Measurements from ENCODE around the gene VSX2. TPM values are rescaled to one million over a fixed set of nuclear protein-coding genes. Genes with fewer than 3 reads are reported as not detected.

Gene VSX2
- total RNA-seq (2022; extraction: Qiagen RNA extraction; ENCODE audit: low read depth) = not detected in 5 replicates

GRCh38 chr14:74238974-74239847 lies at the start of gene VSX2:
TSS of gene VSX2 (plus strand) at chr14:74239449. CDS start at chr14:74239562, 113 bp downstream.

GRCh38 chr14:74302634-74303569 lies 63.7 kb downstream of the VSX2 start, which contains the start of gene ABCD4:
TSS of gene ABCD4 (minus strand) at chr14:74302934. CDS start at chr14:74302912, 22 bp downstream.

Other genes with a start within 250 kb of the VSX2 start
- gene ENTPD5, start 220.2 kb upstream of the VSX2 start, total RNA-seq (2022; extraction: Qiagen RNA extraction; ENCODE audit: low read depth) = 5.7 to 7.6 TPM (median 6.5 TPM) in 5 replicates
- 2.9 to 5.3 TPM (median 3.7 TPM) in 5 replicates for gene BBOF1, start 220.1 kb upstream of the VSX2 start, total RNA-seq (2022; extraction: Qiagen RNA extraction; ENCODE audit: low read depth)
- gene ALDH6A1, start 155.0 kb upstream of the VSX2 start, total RNA-seq (2022; extraction: Qiagen RNA extraction; ENCODE audit: low read depth) = 2.3 to 2.9 TPM (median 2.5 TPM) in 5 replicates
- 4.7 to 7.1 TPM (median 5.4 TPM) in 5 replicates for gene LIN52, start 154.5 kb upstream of the VSX2 start, total RNA-seq (2022; extraction: Qiagen RNA extraction; ENCODE audit: low read depth)
- 32.9 to 36.4 TPM (median 33.9 TPM) in 5 replicates for gene ABCD4, start 63.5 kb downstream of the VSX2 start, total RNA-seq (2022; extraction: Qiagen RNA extraction; ENCODE audit: low read depth)
- gene VRTN, start 109.0 kb downstream of the VSX2 start, total RNA-seq (2022; extraction: Qiagen RNA extraction; ENCODE audit: low read depth) = not detected in 5 replicates
- gene SYNDIG1L, start 186.8 kb downstream of the VSX2 start, total RNA-seq (2022; extraction: Qiagen RNA extraction; ENCODE audit: low read depth) = not detected in 5 replicates

Measured in A549 treated with DMSO at 1 μM for 4 hours (cell line).